ENCODE results near the gene TMEM198.

The TMEM198 gene

GRCh38 chr2:219562049-219563020, 18.5 kb downstream of the TMEM198 start:
- DNase-seq (ENCODE audit: low spot score): no peak

GRCh38 chr2:219563271-219563928, 19.6 kb downstream of the TMEM198 start:
- no peak for DNase-seq (ENCODE audit: low spot score)

DNA sequence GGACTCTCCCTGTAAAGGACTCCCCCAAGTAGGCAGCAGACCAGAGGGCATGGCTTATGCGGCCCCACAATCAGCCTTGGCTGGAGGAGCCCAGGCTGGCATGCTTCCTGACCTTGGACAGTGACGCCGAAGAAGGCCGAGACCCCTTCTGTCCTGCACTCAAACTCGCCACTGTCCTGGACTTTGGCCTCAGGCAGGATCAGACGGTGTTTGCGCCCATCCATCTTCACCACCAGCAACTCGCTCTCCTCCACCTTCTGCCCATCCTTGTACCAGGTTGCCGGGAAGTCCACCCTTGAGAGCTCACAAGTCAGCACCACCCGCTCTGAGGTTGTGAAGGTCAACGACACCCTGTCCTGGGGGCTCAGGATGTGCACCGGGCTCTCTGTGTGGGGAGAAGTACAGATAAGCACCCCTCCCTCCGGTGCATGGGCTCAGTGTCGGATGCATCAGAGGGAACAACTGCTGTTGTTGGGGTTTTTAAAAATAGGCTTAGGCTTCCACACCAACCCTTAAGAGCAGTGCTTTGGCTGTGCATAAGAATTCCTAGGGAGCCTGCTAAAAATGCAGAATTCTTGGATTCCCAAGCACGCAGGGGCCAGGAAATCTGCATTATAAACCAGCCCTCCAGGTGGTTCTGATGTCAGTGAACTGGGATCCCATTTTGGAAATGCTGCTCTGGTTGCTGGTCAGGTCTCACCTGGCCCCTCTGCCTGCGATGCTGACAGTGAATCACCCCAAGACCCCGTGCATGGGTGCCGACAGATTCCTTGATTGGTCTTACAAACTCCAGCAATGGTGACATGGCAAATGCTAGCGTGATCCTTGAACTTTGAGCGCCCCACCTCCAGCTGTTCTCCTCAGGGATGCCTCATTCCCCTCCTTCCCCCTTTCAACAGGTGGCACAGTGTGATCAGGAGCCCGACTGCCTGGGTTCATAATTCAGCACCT, 21.6 kb downstream of the TMEM198 start:
- DNase-seq (ENCODE audit: low spot score): peak; percentile 34

DNA sequence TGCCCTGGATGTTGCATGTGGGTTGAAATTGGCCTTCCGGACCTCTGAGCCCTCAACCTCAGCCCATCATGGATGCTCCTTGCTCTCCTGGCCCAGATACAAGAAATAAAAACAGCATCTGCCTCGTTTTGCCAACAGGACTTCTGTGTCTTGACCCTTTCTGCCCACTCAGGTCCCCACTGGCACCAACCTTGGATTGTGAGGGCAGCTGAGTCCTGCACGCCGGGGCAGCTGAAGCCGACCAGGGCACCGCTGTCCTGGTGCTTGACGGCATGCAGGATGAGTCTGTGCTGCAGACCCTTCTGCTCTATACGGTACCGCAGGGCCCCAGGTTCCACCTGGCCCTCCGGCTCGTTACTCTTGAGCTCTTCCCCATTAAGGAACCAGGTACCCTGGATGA, 22.8 kb downstream of the TMEM198 start:
- no peak for DNase-seq (ENCODE audit: low spot score)

GRCh38 chr2:219567131-219567530, 23.3 kb downstream of the TMEM198 start:
- no peak for DNase-seq (ENCODE audit: low spot score)

GRCh38 chr2:219567791-219568361, 24.0 kb downstream of the TMEM198 start:
- DNase-seq (ENCODE audit: low spot score): no peak

DNA sequence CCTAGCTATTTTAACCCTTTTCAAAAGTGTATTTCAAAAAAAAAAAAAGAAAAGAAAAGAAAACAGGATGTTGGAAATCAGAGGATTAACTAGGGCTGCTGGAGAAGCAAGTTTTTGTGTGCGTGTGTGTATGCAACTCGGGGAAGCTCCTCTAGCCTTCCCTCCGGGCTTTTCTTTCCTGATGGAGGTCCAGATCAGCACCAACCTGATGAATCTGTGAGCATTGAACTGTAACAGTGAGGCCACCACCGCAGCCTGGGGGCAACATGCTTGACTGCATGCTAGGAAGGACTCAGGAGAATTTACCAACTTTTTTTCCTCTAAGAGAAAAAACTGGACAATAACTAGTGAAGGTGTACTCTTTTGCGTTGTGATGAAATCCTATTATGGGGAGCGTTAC, 25.2 kb downstream of the TMEM198 start:
- no peak for DNase-seq (ENCODE audit: low spot score)

DNA sequence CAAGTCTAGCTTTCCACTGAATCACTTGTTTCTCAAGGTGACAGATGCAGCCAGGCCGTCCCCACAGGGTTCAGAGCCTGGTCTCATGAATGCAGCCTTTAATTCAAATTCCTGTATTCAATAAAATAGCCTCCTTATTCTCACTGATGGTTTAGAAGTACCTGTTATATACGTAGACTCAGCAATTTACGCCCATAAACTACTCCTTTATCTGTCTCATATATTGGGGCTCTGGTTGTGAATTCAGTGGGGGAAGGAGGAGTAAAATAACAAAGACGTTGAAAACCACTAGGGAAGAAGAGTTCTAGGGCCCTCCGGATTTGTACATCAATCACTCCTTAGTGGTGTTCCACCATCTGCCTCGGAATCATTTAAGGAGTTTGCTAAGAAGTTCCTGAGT, 25.8 kb downstream of the TMEM198 start:
- DNase-seq (ENCODE audit: low spot score): no peak

GRCh38 chr2:219570194-219570923, 26.5 kb downstream of the TMEM198 start:
- peak; percentile 73 for DNase-seq (ENCODE audit: low spot score)

DNA sequence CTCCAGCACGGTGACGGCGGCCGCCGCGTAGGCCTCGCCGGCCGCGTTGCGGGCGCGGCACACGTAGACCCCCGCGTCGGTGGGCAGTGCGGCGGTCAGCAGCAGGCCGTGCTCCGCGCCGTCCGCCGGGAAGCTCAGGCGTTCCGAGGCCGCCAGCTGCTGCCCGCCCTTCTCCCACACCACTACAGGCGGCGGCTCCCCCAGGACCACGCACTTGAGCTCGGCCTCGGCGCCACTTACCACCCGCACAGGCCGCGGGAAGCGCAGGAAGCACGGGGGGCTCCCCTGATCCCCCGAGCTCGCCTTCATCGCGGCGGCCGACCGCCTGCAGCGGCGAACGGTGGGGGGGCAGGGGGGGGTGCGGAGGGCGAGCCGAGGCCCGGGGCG, 27.1 kb downstream of the TMEM198 start:
- DNase-seq (ENCODE audit: low spot score): peak; percentile 35

GRCh38 chr2:219571311-219572236, 27.7 kb downstream of the TMEM198 start, which contains the start of gene OBSL1:
Gene OBSL1 (minus strand): TSS chr2:219571539. CDS start chr2:219571232, 307 bp downstream.
- DNase-seq (ENCODE audit: low spot score): peak; percentile 90

DNA sequence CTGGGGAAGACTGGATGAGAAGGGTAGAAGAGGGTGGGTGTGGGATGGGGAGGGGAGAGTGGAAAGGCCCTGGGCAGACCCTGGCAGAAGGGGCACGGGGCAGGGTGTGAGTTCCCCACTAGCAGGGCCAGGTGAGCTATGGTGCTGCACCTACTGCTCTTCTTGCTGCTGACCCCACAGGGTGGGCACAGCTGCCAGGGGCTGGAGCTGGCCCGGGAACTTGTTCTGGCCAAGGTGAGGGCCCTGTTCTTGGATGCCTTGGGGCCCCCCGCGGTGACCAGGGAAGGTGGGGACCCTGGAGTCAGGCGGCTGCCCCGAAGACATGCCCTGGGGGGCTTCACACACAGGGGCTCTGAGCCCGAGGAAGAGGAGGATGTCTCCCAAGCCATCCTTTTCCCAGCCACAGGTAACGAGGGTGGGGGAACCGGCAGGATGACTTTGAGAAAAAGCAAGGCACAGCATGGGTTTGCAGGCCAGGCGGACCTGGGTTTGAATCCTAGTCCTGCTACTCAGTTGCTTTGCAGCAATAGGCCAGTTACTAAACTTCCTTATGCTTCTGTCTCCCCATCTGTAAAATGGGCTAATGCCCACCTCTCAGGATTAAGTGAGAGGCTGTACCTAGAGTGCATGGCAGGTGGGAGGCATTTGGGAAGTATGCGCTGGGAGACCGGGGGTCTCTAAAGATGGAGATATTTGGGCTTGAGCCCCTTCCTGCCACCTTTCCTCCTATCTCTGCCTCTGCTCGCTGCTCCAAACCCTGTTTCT, 28.6 kb downstream of the TMEM198 start, which contains the start of gene INHA:
TSS of gene INHA (plus strand) at position 74 of the 765 bp plus-strand sequence. CDS start at position 139, 65 bp downstream.
- no peak for DNase-seq (ENCODE audit: low spot score)

DNA sequence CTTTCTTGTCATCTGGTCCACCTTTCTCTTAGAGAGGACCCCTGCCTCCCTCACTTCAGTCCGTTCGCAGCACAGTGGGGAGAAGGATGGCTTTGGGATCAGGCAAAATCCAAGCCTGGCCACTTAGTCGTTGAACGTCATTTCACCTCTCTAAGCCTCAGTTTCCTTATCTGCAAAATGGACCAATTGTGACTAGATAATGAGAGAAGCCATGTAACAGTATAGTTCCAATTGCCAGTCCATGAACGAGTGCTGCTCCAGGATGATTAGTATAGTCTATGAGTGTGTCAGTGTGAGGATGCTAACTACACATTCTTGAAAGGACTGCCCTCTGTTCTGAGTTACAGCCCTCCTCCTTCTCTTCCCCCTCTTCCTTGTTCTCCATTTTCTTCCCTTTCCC, 29.3 kb downstream of the TMEM198 start:
- no peak for DNase-seq (ENCODE audit: low spot score)

- DNase-seq (ENCODE audit: low spot score): no peak
These were observed 30.9 kb downstream of the TMEM198 start for GRCh38 chr2:219574484-219575311.

- DNase-seq (ENCODE audit: low spot score): no peak
These were observed 32.0 kb downstream of the TMEM198 start for GRCh38 chr2:219575566-219576504.

DNA sequence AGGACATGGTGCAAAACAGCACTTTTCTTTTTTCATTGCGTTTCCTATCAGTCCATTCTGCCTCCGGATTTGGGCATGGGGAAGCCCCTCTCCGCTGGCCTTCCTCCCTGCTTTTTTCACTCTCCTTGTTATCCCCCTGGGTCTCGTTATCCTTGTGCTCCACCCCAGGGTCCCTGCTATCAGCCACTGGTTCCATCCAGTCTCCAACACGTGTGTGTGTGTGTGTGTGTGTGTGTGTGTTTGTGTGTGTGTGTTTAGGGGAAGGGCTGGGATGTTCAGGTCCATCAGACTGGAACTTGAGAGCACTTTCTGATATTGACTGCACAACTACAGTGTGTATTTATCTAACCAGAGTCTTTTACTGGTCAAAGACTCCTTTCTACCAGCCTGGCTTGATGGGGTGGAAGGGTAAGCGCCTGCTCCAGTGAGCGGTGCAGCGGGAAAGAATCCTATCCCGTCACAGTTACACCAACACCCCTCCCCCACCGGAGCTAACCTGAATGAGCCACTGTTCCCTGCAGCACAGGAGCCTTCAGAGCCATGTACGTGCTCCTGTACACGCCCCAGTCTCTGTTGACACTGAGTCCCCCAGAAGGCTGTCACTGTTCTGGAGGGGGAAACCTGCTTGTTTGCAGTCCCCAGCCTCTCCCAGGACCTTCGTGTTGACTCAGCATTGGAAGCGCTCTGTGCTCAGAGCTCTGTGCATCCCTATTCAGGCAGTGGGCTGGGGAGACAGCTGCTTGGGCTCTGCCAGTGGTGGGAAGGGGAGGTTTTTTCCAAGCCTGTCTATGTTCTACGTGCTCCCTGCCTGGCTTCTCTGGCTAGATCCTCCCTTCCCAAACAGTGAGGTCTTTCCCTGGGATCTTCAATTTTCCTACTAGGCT, 32.9 kb downstream of the TMEM198 start:
- DNase-seq (ENCODE audit: low spot score): peak; percentile 57
